OCI-LY1 (cell line): ENCODE measurements around the gene MEIOC.
"Not testable (repeated sequence)": the region's sequence is repeated elsewhere in the genome, so short reads cannot be mapped to it uniquely, and the experiment has no call there.

Source experiments
- H2AFZ ChIP-seq: fragments of 200-600 bp; sonication (generic), shearing (Covaris generic); 2 replicates; pipeline ENCODE4 v1.6.0; 2014; ENCODE audit warnings: antibody characterized with exemption, mild to moderate bottlenecking, low read length
- H3F3A ChIP-seq: fragments of 200-600 bp; sonication (generic), shearing (Covaris generic); 2 replicates; pipeline ENCODE4 v1.6.0; 2014; ENCODE audit warnings: mild to moderate bottlenecking, antibody characterized with exemption, low read length, moderate library complexity; ENCODE audit not compliant: insufficient read depth
- H3K27ac ChIP-seq: fragments of 200-600 bp; sonication (generic); 2 replicates; pipeline ENCODE4 v1.5.1; 2014; ENCODE audit warnings: low read length, mixed run types, mild to moderate bottlenecking, low read depth; ENCODE audit not compliant: poor library complexity, severe bottlenecking
- H3K27me3 ChIP-seq: fragments of 200-600 bp; sonication (generic); 2 replicates; pipeline ENCODE4 v1.6.0; 2014; ENCODE audit warnings: antibody characterized with exemption, mild to moderate bottlenecking, low read length, moderate library complexity; ENCODE audit not compliant: insufficient read depth
- H3K36me3 ChIP-seq: fragments of 200-600 bp; sonication (generic); 2 replicates; pipeline ENCODE4 v1.6.1; 2014; ENCODE audit warnings: mild to moderate bottlenecking, antibody characterized with exemption, low read length, moderate library complexity, mixed read lengths; ENCODE audit not compliant: insufficient read depth
- H3K4me1 ChIP-seq: fragments of 200-600 bp; sonication (generic); 2 replicates; pipeline ENCODE4 v1.5.1; 2014; ENCODE audit warnings: mild to moderate bottlenecking, low read length, moderate library complexity; ENCODE audit not compliant: insufficient read depth, severe bottlenecking
- H3K4me2 ChIP-seq: fragments of 200-600 bp; sonication (generic), shearing (Covaris generic); 2 replicates; pipeline ENCODE4 v1.6.1; 2014; ENCODE audit warnings: low read length
- H3K4me3 ChIP-seq: fragments of 200-600 bp; sonication (generic); 2 replicates; pipeline ENCODE4 v1.5.1; 2014; ENCODE audit warnings: low read length, low read depth, mild to moderate bottlenecking, mixed read lengths; ENCODE audit not compliant: poor library complexity, severe bottlenecking
- H3K79me2 ChIP-seq: fragments of 200-600 bp; shearing (Covaris generic); 2 replicates; pipeline ENCODE4 v1.6.1; 2016; ENCODE audit warnings: mixed run types, low read length, mixed read lengths; ENCODE audit not compliant: insufficient read depth
- H3K9ac ChIP-seq: fragments of 200-600 bp; sonication (generic), shearing (Covaris generic); 2 replicates; pipeline ENCODE4 v1.6.1; 2014; ENCODE audit warnings: mild to moderate bottlenecking, low read length, mixed read lengths
- H3K9me2 ChIP-seq: fragments of 200-600 bp; sonication (generic), shearing (Covaris generic); 2 replicates; pipeline ENCODE4 v1.6.1; 2014; ENCODE audit warnings: low read depth, mild to moderate bottlenecking, low read length, mixed read lengths
- H3K9me3 ChIP-seq: fragments of 200-600 bp; shearing (Covaris generic); 2 replicates; pipeline ENCODE4 v1.6.1; 2014; ENCODE audit warnings: low read length, mixed read lengths
- H4K20me1 ChIP-seq: fragments of 200-600 bp; sonication (generic), shearing (Covaris generic); 2 replicates; pipeline ENCODE4 v1.6.0; 2016; ENCODE audit warnings: mild to moderate bottlenecking, low read length; ENCODE audit not compliant: insufficient read depth
- CTCF ChIP-seq: fragments of 200-600 bp; sonication (generic), shearing (Covaris generic); IDR thresholded peaks from 2 replicates; pipeline ENCODE4 v1.5.1; 2017; ENCODE audit warnings: mild to moderate bottlenecking, antibody characterized with exemption, low read length, moderate library complexity, mixed read lengths
- EZH2 ChIP-seq: fragments of 200-600 bp; sonication (generic), shearing (Covaris generic); IDR thresholded peaks from 2 replicates; pipeline ENCODE4 v1.8.0; 2017; ENCODE audit warnings: borderline replicate concordance, mixed run types, mild to moderate bottlenecking, antibody characterized with exemption, low read length, moderate library complexity, mixed read lengths

The MEIOC gene

DNA sequence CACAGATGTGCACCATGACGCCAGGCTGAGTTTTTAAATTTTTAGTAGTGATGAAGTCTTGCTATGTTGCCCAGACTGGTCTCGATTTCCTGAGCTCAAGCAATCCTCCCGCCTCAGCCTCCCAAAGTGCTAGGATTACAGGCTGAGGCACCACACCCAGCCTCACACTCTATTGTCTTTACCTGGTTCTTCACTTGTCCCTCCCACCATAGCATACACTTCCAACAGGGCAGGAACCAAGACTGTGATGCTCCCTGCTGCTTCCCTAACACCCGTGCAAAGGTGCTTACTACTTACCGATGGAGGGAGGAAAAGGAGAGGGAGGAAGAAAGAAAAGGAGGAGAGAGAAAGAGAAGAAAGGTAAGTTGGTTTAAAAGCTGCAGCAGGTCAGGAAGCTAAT, 41.4 kb upstream of the MEIOC start:
- H3K4me1 ChIP-seq = peaks cover 2% of the 10 kb centered on the region
- H4K20me1 ChIP-seq = no peaks in the 10 kb centered on the region
- no peaks in the 10 kb centered on the region for H3K9me2 ChIP-seq
- H2AFZ ChIP-seq = no peak overlapping the region
- no peak overlapping the region for H3K9ac ChIP-seq
- no peaks in the 10 kb centered on the region for H3K79me2 ChIP-seq
- H3K9me3 ChIP-seq = no peaks in the 10 kb centered on the region
- no peak overlapping the region for H3K27ac ChIP-seq
- no peak overlapping the region for H3K4me3 ChIP-seq
- no peaks in the 10 kb centered on the region for H3K36me3 ChIP-seq
- TF ChIP-seq EZH2 (no peak), CTCF (no peak)
- no peaks in the 10 kb centered on the region for H3K27me3 ChIP-seq
- H3K4me2 ChIP-seq = no peak overlapping the region
- no peaks in the 10 kb centered on the region for H3F3A ChIP-seq

DNA sequence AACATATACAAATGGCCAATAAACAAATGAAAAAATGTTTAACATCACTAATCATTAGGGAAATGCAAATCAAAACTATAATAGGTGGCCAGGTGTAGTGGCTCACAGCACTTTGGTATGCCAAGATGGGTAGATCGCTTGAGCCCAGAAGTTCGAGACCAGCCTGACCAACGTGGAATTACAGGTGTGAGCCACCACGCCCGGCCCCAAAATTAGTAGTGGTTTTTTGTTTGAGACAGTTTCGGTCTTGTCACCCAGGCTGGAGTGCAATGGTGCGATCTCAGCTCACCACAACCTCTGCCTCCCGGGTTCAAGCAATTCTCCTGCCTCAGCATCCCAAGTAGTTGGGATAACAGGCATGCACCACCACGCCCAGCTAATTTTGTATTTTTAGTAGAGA, 37.6 kb upstream of the MEIOC start:
- H3K27me3 ChIP-seq, H4K20me1 ChIP-seq, H3F3A ChIP-seq, H3K9me3 ChIP-seq, H3K36me3 ChIP-seq, H2AFZ ChIP-seq, H3K9me2 ChIP-seq, H3K27ac ChIP-seq, H3K79me2 ChIP-seq, H3K4me1 ChIP-seq, H3K9ac ChIP-seq, H3K4me2 ChIP-seq, H3K4me3 ChIP-seq: not testable (repeated sequence)

DNA sequence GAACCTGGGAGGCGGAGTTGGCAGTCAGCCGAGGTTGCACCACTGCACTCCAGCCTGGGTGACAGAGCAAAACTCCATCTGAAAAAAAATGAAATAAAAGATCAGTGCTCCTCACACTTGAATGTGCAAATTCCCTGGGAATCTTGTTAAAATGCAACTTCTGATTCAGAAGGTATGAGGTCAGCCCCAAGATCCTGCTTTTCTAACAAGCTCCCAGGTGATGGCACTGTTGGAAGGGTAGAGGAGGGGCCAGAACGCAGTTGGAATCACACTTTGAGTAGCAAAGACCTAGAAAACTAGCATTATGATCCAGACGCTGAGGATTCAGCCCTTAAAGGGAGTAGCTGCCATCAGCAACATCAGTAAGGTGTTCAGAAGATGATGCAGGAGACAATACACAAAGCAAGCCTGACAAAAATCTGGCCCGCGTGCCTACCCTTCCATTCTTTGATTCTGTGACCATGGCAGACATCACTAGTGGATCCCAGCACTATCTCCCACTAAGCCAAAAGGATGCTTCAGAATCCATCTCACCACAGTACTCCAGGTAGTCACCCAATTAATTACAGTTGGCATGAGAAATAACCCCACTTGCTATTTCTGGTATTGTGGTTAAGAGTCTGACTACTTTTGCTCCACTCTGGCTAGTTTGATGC, 33.1 kb upstream of the MEIOC start:
- Histone ChIP-seq H3K4me2 (no peak overlapping the region), H3K36me3 (no peaks in the 10 kb centered on the region)

More for the DNA sequence above, 33.1 kb upstream of the MEIOC start:
- Histone ChIP-seq H3F3A (no peaks in the 10 kb centered on the region), H3K27ac (no peak overlapping the region), H3K79me2 (no peaks in the 10 kb centered on the region), H2AFZ (no peak overlapping the region), H3K9me3 (no peaks in the 10 kb centered on the region), H3K4me3 (no peak overlapping the region), H4K20me1 (no peaks in the 10 kb centered on the region), H3K4me1 (peaks cover 11% of the 10 kb centered on the region), H3K9ac (no peak overlapping the region), H3K27me3 (peaks cover 7% of the 10 kb centered on the region; the same call in 1 of the 2 replicates), H3K9me2 (no peaks in the 10 kb centered on the region)
- TF ChIP-seq CTCF = no peak; the same call in 1 of the 2 replicates
- no peak for TF ChIP-seq EZH2
